Pancreas (tissue), 10 donors: Measurements from ENCODE around the gene MID1. TPM values are rescaled to one million over a fixed set of nuclear protein-coding genes. Genes with fewer than 3 reads are reported as not detected.

Experiments
- ATAC-seq, 4 donors: fragments of 200-7000 bp; cut with Tn5 transposase; one replicate each; pipeline versions ENCODE4 v1.8.0 to v1.9.1; 2020; ENCODE audit warnings: mild to moderate bottlenecking in 4 of 4, moderate library complexity in 4 of 4
- DNase-seq, 6 donors: peaks; one replicate each; pipeline ENCODE4 v3.0.0-alpha.2; 2020
- FAIRE-seq: peaks from 2 replicates; lab custom pipeline; 2012; peaks lifted over from hg19 to GRCh38; lab: Jason Lieb, UNC
- H3K27ac ChIP-seq, 4 donors: fragments of 200-600 bp; sonication (generic); 1 replicate in 3 of 4; 2 replicates in 1 of 4; pipeline versions ENCODE4 v1.5.0 to v1.8.0; 2020
- H3K27me3 ChIP-seq, 4 donors: fragments of 200-600 bp; one replicate each; pipeline ENCODE4 v1.8.0; 2021
- H3K36me3 ChIP-seq, 3 donors: fragments of 200-600 bp; sonication (generic) in 1 of 3; one replicate each; pipeline versions ENCODE4 v1.5.0 to v1.8.0; 2020 to 2021
- H3K4me1 ChIP-seq, 3 donors: fragments of 200-600 bp; one replicate each; pipeline ENCODE4 v1.8.0; 2021
- H3K4me3 ChIP-seq, 4 donors: fragments of 200-600 bp; sonication (generic) in 2 of 4; one replicate each; pipeline versions ENCODE4 v1.5.0 to v1.8.0; 2020 to 2021
- H3K9me3 ChIP-seq, 4 donors: fragments of 200-600 bp; one replicate each; pipeline ENCODE4 v1.8.0; 2021
- CTCF ChIP-seq, 4 donors: fragments of 200-600 bp; sonication (generic) in 3 of 4; IDR thresholded peaks; one replicate each; pipeline versions ENCODE4 v1.5.0 to v1.8.0; 2021; ENCODE audit warnings: antibody characterized with exemption in 4 of 4
- WGBS, 2 donors: extraction: QIAGEN DNeasy Blood & Tissue Kit; methylation state at CpG; one replicate each; pipeline ENCODE4 v1.1.7; 2013; 5-methylcytosine and 5-hydroxymethylcytosine counted together
- intact Hi-C, 3 donors: fragments of 100-400 bp; cut with DNase I; formaldehyde crosslinking; loops; one replicate each; pipeline versions ENCODE4 v1.11.1 to v1.14.2; 2022
- polyA plus RNA-seq, 2 donors: library from polyadenylated mRNA; stranded (reverse); fragments of 200-250 nt; gene quantifications; one replicate each; pipeline ENCODE4 v1.2.3, GENCODE V29; 2013
- total RNA-seq, 6 donors: library from RNA; stranded (reverse); fragmentation: NEBNext Ultra II Directional in 4 of 6; extraction: Animal tissue kit (Norgen Biotek cat#: 25700) in 4 of 6; gene quantifications; one replicate each; pipeline versions ENCODE4 v1.2.1 to v1.2.4, GENCODE V29; 2021 to 2023
- donor health status: healthy with polysubstance abuse.
- donor health status: DM: no; HTN: no; CAD: no; lungs with moderate emphysema.
- donor health status: DM: no; HTN: no; CAD: no.
- donor health status: control.
- donor health status: control.
- donor health status: Bipolar disorder and iron deficiency.
- donor health status: DM: yes; HTN: yes; CAD: no.
- donor health status: DM: no; HTN: no; CAD: no.
- donor health status: DM: no; HTN: no; CAD: no.
- donor health status: DM: yes; HTN: yes; CAD: no.

Gene MID1
- total RNA-seq: 10 to 100 TPM in 2 of 6 donors, 1 to 10 TPM in 4; 3.9 to 19.2 (median 5.3) TPM
- polyA plus RNA-seq: 1 to 10 TPM; 3.3 to 3.5 TPM

- WGBS, 2 donors: 0 to 15% methylated on average over 46 of the region's 46 CpGs
- H3K27me3 ChIP-seq: peaks cover 0 to 4% (median 0%) of the 10 kb centered on the region in 4 donors
- FAIRE-seq (no peak), DNase-seq (peak; percentile 44 to 77 (median 64)), ATAC-seq (peak; percentile 82 to 88 (median 84))
- intact Hi-C loops: loop anchor here in 1 of 3 donors (10.0 kb wide), 1 partner anchor 365 kb away; no protein-coding TSS in a partner anchor
- H3K27ac ChIP-seq: peak within 1 kb of the TSS in 3 of 4 donors; percentile 18 to 62 (median 50)
- peaks cover 0 to 9% (median 0%) of the 10 kb centered on the region in 3 donors for H3K4me1 ChIP-seq
- no peak for TF ChIP-seq CTCF (IDR thresholded peaks at IDR 0.05)
- no peaks in the 10 kb centered on the region for H3K36me3 ChIP-seq
- H3K4me3 ChIP-seq: peak within 1 kb of the TSS; percentile 2 to 48 (median 19)
- no peaks in the 10 kb centered on the region for H3K9me3 ChIP-seq
Measured at GRCh38 chrX:10620121-10620699, at the start of gene MID1. MID1 (minus strand) TSS chrX:10620585; CDS start chrX:10567547, 53,038 bp downstream.

- intact Hi-C loops: no loop called here
- Histone ChIP-seq H3K4me3 (no peak overlapping the region), H3K4me1 (no peaks in the 10 kb centered on the region), H3K27ac (no peak overlapping the region), H3K27me3 (no peaks in the 10 kb centered on the region), H3K9me3 (no peaks in the 10 kb centered on the region), H3K36me3 (no peaks in the 10 kb centered on the region)
- FAIRE-seq (no peak), ATAC-seq (no peak), DNase-seq (no peak)
- TF ChIP-seq CTCF (IDR thresholded peaks at IDR 0.05): no peak
- WGBS, 2 donors: 48 to 86% methylated on average over 1 of the region's 1 CpG
Measured at GRCh38 chrX:10667143-10667542, 46.8 kb upstream of the MID1 start.

GRCh38 chrX:10666102-10666501, 45.7 kb upstream of the MID1 start:
- no peak for ATAC-seq
- FAIRE-seq: no peak
- no peaks in the 10 kb centered on the region for H3K36me3 ChIP-seq
- no peak for DNase-seq
- H3K27ac ChIP-seq: no peak overlapping the region
- no peaks in the 10 kb centered on the region for H3K9me3 ChIP-seq
- no peak overlapping the region for H3K4me3 ChIP-seq
- 50 to 94% methylated on average over 1 of the region's 1 CpG for WGBS, 2 donors
- no peak for TF ChIP-seq CTCF (IDR thresholded peaks at IDR 0.05)
- intact Hi-C loops: no loop called here
- H3K27me3 ChIP-seq: no peaks in the 10 kb centered on the region
- no peaks in the 10 kb centered on the region for H3K4me1 ChIP-seq

- 70 to 86% methylated on average over 7 of the region's 7 CpGs for WGBS, 2 donors
- no peak for TF ChIP-seq CTCF (IDR thresholded peaks at IDR 0.05)
- FAIRE-seq: no peak
- Histone ChIP-seq H3K4me3 (no peak overlapping the region), H3K9me3 (no peaks in the 10 kb centered on the region), H3K27ac (no peak overlapping the region), H3K4me1 (no peaks in the 10 kb centered on the region), H3K36me3 (no peaks in the 10 kb centered on the region), H3K27me3 (no peaks in the 10 kb centered on the region)
- intact Hi-C loops: no loop called here
- DNase-seq: no peak
- ATAC-seq: no peak
Measured at GRCh38 chrX:10665681-10666080, 45.3 kb upstream of the MID1 start.

- DNase-seq (no peak), FAIRE-seq (no peak), ATAC-seq (no peak)
- H3K4me3 ChIP-seq: no peak overlapping the region
- H3K9me3 ChIP-seq: no peaks in the 10 kb centered on the region
- H3K36me3 ChIP-seq: no peaks in the 10 kb centered on the region
- TF ChIP-seq CTCF (IDR thresholded peaks at IDR 0.05): no peak
- H3K27ac ChIP-seq: no peak overlapping the region
- no peaks in the 10 kb centered on the region for H3K27me3 ChIP-seq
- 43 to 72% methylated on average over 6 of the region's 6 CpGs for WGBS, 2 donors
- H3K4me1 ChIP-seq: no peaks in the 10 kb centered on the region
- intact Hi-C loops: no loop called here
Measured at GRCh38 chrX:10660171-10660570, 39.8 kb upstream of the MID1 start.
